Measurements from ENCODE around the gene CFAP73.
"Not testable (repeated sequence)": the region's sequence is repeated elsewhere in the genome, so short reads cannot be mapped to it uniquely, and the experiment has no call there.

CFAP73 gene

GRCh38 chr12:113149361-113150150 lies at the start of gene CFAP73:
TSS of gene CFAP73 (plus strand) at chr12:113149724. CDS start at chr12:113149858, 134 bp downstream.
- DNase-seq (ENCODE audit: low spot score), result peak; percentile 87

GRCh38 chr12:113099764-113100163 lies 49.8 kb upstream of the CFAP73 start:
- DNase-seq (ENCODE audit: low spot score), result no peak

GRCh38 chr12:113101751-113102150 lies 47.8 kb upstream of the CFAP73 start:
- no peak for DNase-seq (ENCODE audit: low spot score)

- DNase-seq (ENCODE audit: low spot score), result no peak
Measured at GRCh38 chr12:113102811-113103210, 46.7 kb upstream of the CFAP73 start.

- DNase-seq (ENCODE audit: low spot score), result no peak
Measured at GRCh38 chr12:113103756-113104450, 45.6 kb upstream of the CFAP73 start.

GRCh38 chr12:113104953-113105510 lies 44.5 kb upstream of the CFAP73 start:
- no peak for DNase-seq (ENCODE audit: low spot score)

GRCh38 chr12:113105606-113106271 lies 43.8 kb upstream of the CFAP73 start:
- no peak for DNase-seq (ENCODE audit: low spot score)

- no peak for DNase-seq (ENCODE audit: low spot score)
Measured at GRCh38 chr12:113106361-113106760, 43.2 kb upstream of the CFAP73 start.

- no peak for DNase-seq (ENCODE audit: low spot score)
Measured at GRCh38 chr12:113108308-113108707, 41.2 kb upstream of the CFAP73 start.

- no peak for DNase-seq (ENCODE audit: low spot score)
Measured at GRCh38 chr12:113109360-113109759, 40.2 kb upstream of the CFAP73 start.

GRCh38 chr12:113109872-113110599 lies 39.5 kb upstream of the CFAP73 start:
- no peak for DNase-seq (ENCODE audit: low spot score)

GRCh38 chr12:113111247-113111646 lies 38.3 kb upstream of the CFAP73 start:
- no peak for DNase-seq (ENCODE audit: low spot score)

GRCh38 chr12:113112043-113112899 lies 37.3 kb upstream of the CFAP73 start:
- no peak for DNase-seq (ENCODE audit: low spot score)

GRCh38 chr12:113113397-113113796 lies 36.1 kb upstream of the CFAP73 start:
- no peak for DNase-seq (ENCODE audit: low spot score)

GRCh38 chr12:113114447-113115178 lies 34.9 kb upstream of the CFAP73 start:
- no peak for DNase-seq (ENCODE audit: low spot score)

GRCh38 chr12:113115455-113116126 lies 33.9 kb upstream of the CFAP73 start:
- no peak for DNase-seq (ENCODE audit: low spot score)

- no peak for DNase-seq (ENCODE audit: low spot score)
Measured at GRCh38 chr12:113116875-113117274, 32.6 kb upstream of the CFAP73 start.

- not testable (repeated sequence) for DNase-seq (ENCODE audit: low spot score)
Measured at GRCh38 chr12:113117684-113118083, 31.8 kb upstream of the CFAP73 start.

- no peak for DNase-seq (ENCODE audit: low spot score)
Measured at GRCh38 chr12:113118142-113118541, 31.4 kb upstream of the CFAP73 start.
